Nephron (organoid): ENCODE results near the gene CFAP70.
"Not testable (repeated sequence)": the region's sequence is repeated elsewhere in the genome, so short reads cannot be mapped to it uniquely, and the experiment has no call there.

Experiments
- H3K27ac Mint-ChIP-seq, 3 experiments: 2 replicates each; pipeline ENCODE4 v1.8.0; 2020; ENCODE audit warnings: mixed read lengths in 3 of 3, mild to moderate bottlenecking in 2 of 3, moderate library complexity in 1 of 3
- H3K27me3 Mint-ChIP-seq: 2 replicates; pipeline ENCODE4 v1.8.0; 2021; ENCODE audit warnings: low read depth, mild to moderate bottlenecking, moderate library complexity, mixed read lengths
- H3K36me3 Mint-ChIP-seq: 2 replicates; pipeline ENCODE4 v1.8.0; 2020; ENCODE audit warnings: low read depth, mixed read lengths
- H3K4me1 Mint-ChIP-seq: 2 replicates; pipeline ENCODE4 v1.8.0; 2020; ENCODE audit warnings: mixed read lengths
- H3K4me3 Mint-ChIP-seq, 3 experiments: 2 replicates each; pipeline ENCODE4 v1.8.0; 2020; ENCODE audit warnings: mild to moderate bottlenecking in 3 of 3, mixed read lengths in 3 of 3, moderate library complexity in 2 of 3
- H3K9me3 Mint-ChIP-seq: 2 replicates; pipeline ENCODE4 v1.8.0; 2020; ENCODE audit warnings: mixed read lengths
- CTCF ChIP-seq, 3 experiments: fragments of 200-600 bp; sonication (generic); IDR thresholded peaks; one replicate each; pipeline ENCODE4 v1.5.0; 2021; ENCODE audit warnings: antibody characterized with exemption in 3 of 3; ENCODE audit not compliant: unreplicated experiment in 3 of 3

CFAP70 gene

GRCh38 chr10:73338801-73339368 is 19.8 kb downstream of the CFAP70 start:
- H3K27me3 Mint-ChIP-seq = no peaks in the 10 kb centered on the region
- no peak for TF ChIP-seq CTCF (IDR thresholded peaks at IDR 0.05; ENCODE audit: unreplicated experiment in 3 of 3)
- no peaks in the 10 kb centered on the region for H3K4me1 Mint-ChIP-seq

GRCh38 chr10:73333202-73333601 is 25.5 kb downstream of the CFAP70 start:
- TF ChIP-seq CTCF (IDR thresholded peaks at IDR 0.05; ENCODE audit: unreplicated experiment in 3 of 3) = no peak
- no peaks in the 10 kb centered on the region for H3K4me1 Mint-ChIP-seq
- H3K27me3 Mint-ChIP-seq = no peaks in the 10 kb centered on the region
- H3K4me3 Mint-ChIP-seq = no peak overlapping the region
- H3K36me3 Mint-ChIP-seq = no peaks in the 10 kb centered on the region
- no peak overlapping the region for H3K27ac Mint-ChIP-seq
- no peaks in the 10 kb centered on the region for H3K9me3 Mint-ChIP-seq

More at GRCh38 chr10:73338801-73339368, 19.8 kb downstream of the CFAP70 start:
- Mint-ChIP-seq H3K4me3 (no peak overlapping the region), H3K36me3 (no peaks in the 10 kb centered on the region), H3K9me3 (no peaks in the 10 kb centered on the region), H3K27ac (no peak overlapping the region)

GRCh38 chr10:73332379-73332778 is 26.3 kb downstream of the CFAP70 start:
- H3K27me3 Mint-ChIP-seq = no peaks in the 10 kb centered on the region
- H3K4me1 Mint-ChIP-seq = no peaks in the 10 kb centered on the region
- no peak overlapping the region for H3K4me3 Mint-ChIP-seq
- TF ChIP-seq CTCF (IDR thresholded peaks at IDR 0.05; ENCODE audit: unreplicated experiment in 3 of 3) = no peak
- H3K9me3 Mint-ChIP-seq = no peaks in the 10 kb centered on the region
- H3K27ac Mint-ChIP-seq = no peak overlapping the region
- H3K36me3 Mint-ChIP-seq = no peaks in the 10 kb centered on the region

- H3K9me3 Mint-ChIP-seq, H3K27ac Mint-ChIP-seq, H3K27me3 Mint-ChIP-seq, H3K4me1 Mint-ChIP-seq, H3K36me3 Mint-ChIP-seq, H3K4me3 Mint-ChIP-seq: not testable (repeated sequence)
Observed at GRCh38 chr10:73328523-73328922, 30.1 kb downstream of the CFAP70 start.

GRCh38 chr10:73325290-73325689 is 33.4 kb downstream of the CFAP70 start:
- H3K9me3 Mint-ChIP-seq = peaks cover 17% of the 10 kb centered on the region
- H3K4me1 Mint-ChIP-seq, H3K27ac Mint-ChIP-seq, H3K4me3 Mint-ChIP-seq, H3K27me3 Mint-ChIP-seq: not testable (repeated sequence)
- peaks cover 13% of the 10 kb centered on the region for H3K36me3 Mint-ChIP-seq

GRCh38 chr10:73323582-73323981 is 35.1 kb downstream of the CFAP70 start:
- H3K36me3 Mint-ChIP-seq = peaks cover 21% of the 10 kb centered on the region
- H3K9me3 Mint-ChIP-seq = peaks cover 29% of the 10 kb centered on the region
- H3K4me1 Mint-ChIP-seq, H3K27me3 Mint-ChIP-seq, H3K4me3 Mint-ChIP-seq, H3K27ac Mint-ChIP-seq: not testable (repeated sequence)

GRCh38 chr10:73310475-73310874 is 48.2 kb downstream of the CFAP70 start:
- no peak overlapping the region for H3K4me3 Mint-ChIP-seq
- H3K9me3 Mint-ChIP-seq = peaks cover 22% of the 10 kb centered on the region
- H3K4me1 Mint-ChIP-seq = no peaks in the 10 kb centered on the region
- peaks cover 6% of the 10 kb centered on the region for H3K27me3 Mint-ChIP-seq
- no peak overlapping the region for H3K27ac Mint-ChIP-seq
- TF ChIP-seq CTCF (IDR thresholded peaks at IDR 0.05; ENCODE audit: unreplicated experiment in 3 of 3) = no peak
- peaks cover 23% of the 10 kb centered on the region for H3K36me3 Mint-ChIP-seq
